NCI-H82 treated with DMSO at 0.1 percent for 48 hours (cell line): ENCODE data around the gene DNHD1.
"Not testable (repeated sequence)": the region's sequence is repeated elsewhere in the genome, so short reads cannot be mapped to it uniquely, and the experiment has no call there.

Experiments used
- DNase-seq: peaks from one replicate; lab custom pipeline; 2025; ENCODE audit not compliant: unreplicated experiment; lab: John Stamatoyannopoulos, UW

DNHD1 gene

GRCh38 chr11:6476571-6476970 is 20.5 kb upstream of the DNHD1 start:
- DNase-seq: no peak

- DNase-seq: no peak
These were observed 16.7 kb upstream of the DNHD1 start for GRCh38 chr11:6480299-6480914.

GRCh38 chr11:6481012-6481923 is 15.8 kb upstream of the DNHD1 start, which contains the start of the genes ARFIP2 and TIMM10B:
TSS of gene ARFIP2 (minus strand) at chr11:6481331. CDS start at chr11:6480421, 910 bp downstream.
TSS of gene TIMM10B (plus strand) at chr11:6481501. CDS start at chr11:6481517, 16 bp downstream.
- DNase-seq: peak; percentile 81

- DNase-seq: no peak
These were observed 15.2 kb upstream of the DNHD1 start for GRCh38 chr11:6481924-6482275.

- no peak for DNase-seq
These were observed 14.6 kb upstream of the DNHD1 start for GRCh38 chr11:6482441-6482840.

- DNase-seq: no peak
These were observed 14.1 kb upstream of the DNHD1 start for GRCh38 chr11:6483015-6483414.

- DNase-seq: no peak
These were observed 11.4 kb upstream of the DNHD1 start for GRCh38 chr11:6485661-6486060.

GRCh38 chr11:6486256-6486655 is 10.8 kb upstream of the DNHD1 start:
- DNase-seq: no peak

GRCh38 chr11:6486938-6487337 is 10.1 kb upstream of the DNHD1 start:
- DNase-seq: no peak

GRCh38 chr11:6488342-6488741 is 8.7 kb upstream of the DNHD1 start:
- DNase-seq: no peak

- DNase-seq: no peak
These were observed 8.3 kb upstream of the DNHD1 start for GRCh38 chr11:6488821-6489220.

- no peak for DNase-seq
These were observed 7.8 kb upstream of the DNHD1 start for GRCh38 chr11:6489306-6489705.

- no peak for DNase-seq
These were observed 1.0 kb downstream of the DNHD1 start for GRCh38 chr11:6498121-6498520.

- DNase-seq: no peak
These were observed 1.5 kb downstream of the DNHD1 start for GRCh38 chr11:6498544-6498943.

- no peak for DNase-seq
These were observed 5.3 kb downstream of the DNHD1 start for GRCh38 chr11:6502382-6502781.

GRCh38 chr11:6504166-6504565 is 7.1 kb downstream of the DNHD1 start:
- DNase-seq: no peak

- peak; percentile 69 for DNase-seq
These were observed 8.6 kb downstream of the DNHD1 start for GRCh38 chr11:6505577-6506240.

- DNase-seq: no peak
These were observed 19.8 kb downstream of the DNHD1 start for GRCh38 chr11:6516865-6517264.

GRCh38 chr11:6520265-6520664 is 23.2 kb downstream of the DNHD1 start:
- no peak for DNase-seq

GRCh38 chr11:6521946-6522345 is 24.9 kb downstream of the DNHD1 start:
- not testable (repeated sequence) for DNase-seq

- DNase-seq: no peak
These were observed 26.2 kb downstream of the DNHD1 start for GRCh38 chr11:6523253-6523652.
